HG03159 (cell line): ENCODE data around the gene KRTAP5-1.
A peak's percentile ranks its signal among the peaks of the same experiment; 100 is the strongest.
"Not testable (repeated sequence)": the region's sequence is repeated elsewhere in the genome, so short reads cannot be mapped to it uniquely, and the experiment has no call there.

Source experiments
- ATAC-seq: cut with Tn5 transposase; IDR thresholded peaks from one replicate; pipeline ENCODE4 v1.9.1; 2021; ENCODE audit warnings: mild to moderate bottlenecking, moderate library complexity; ENCODE audit not compliant: unreplicated experiment

KRTAP5-1 gene, protein sequence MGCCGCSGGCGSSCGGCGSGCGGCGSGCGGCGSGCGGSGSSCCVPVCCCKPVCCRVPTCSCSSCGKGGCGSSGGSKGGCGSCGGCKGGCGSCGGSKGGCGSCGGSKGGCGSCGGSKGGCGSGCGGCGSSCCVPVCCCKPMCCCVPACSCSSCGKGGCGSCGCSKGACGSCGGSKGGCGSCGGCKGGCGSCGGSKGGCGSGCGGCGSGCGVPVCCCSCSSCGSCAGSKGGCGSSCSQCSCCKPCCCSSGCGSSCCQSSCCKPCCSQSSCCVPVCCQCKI

DNA sequence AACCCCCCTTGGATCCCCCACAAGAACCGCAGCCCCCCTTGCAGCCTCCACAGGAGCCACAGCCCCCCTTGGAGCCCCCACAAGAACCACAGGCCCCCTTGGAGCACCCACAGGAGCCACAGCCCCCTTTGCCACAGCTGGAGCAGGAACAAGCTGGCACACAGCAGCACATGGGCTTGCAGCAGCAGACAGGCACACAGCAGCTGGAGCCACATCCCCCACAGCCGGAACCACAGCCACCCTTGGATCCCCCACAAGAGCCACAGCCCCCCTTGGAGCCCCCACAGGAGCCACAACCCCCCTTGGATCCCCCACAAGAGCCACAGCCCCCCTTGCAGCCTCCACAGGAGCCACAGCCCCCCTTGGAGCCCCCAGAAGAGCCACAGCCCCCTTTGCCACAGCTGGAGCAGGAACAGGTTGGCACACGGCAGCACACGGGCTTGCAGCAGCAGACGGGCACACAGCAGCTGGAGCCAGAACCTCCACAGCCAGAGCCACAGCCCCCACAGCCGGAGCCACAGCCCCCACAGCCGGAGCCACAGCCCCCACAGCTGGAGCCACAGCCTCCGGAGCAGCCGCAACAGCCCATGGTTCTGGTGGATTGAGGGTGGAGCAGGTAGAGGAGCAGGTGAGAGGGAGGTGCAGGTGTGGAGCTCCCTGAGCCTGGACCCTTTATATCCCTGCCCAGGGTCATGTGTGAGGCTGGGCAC is at the start of gene KRTAP5-1:
TSS of gene KRTAP5-1 (minus strand) at position 623 of the 710 bp plus-strand sequence. CDS start at position 589, 34 bp downstream.
- not testable (repeated sequence) for ATAC-seq

DNA sequence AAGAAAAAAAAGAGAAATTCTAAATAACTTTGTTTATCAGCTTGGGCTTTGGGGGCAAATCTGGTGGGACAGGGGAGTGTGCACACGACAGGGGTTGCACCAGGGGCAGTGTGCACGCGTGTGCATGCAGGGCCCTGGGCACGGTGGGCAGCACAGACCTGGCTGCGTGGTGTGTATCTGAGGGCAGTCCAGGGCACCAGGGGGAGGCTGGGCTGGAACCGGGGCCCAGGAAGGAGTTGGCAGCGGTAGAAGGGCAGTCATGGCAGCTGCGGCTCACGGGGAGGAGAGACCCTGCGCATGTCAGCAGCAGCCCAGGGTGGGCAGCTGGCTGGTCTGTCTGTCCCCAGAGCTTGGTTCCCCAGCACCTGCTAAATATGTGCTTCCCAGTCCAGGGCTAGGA is 48.8 kb upstream of the KRTAP5-1 start:
- no peak for ATAC-seq

DNA sequence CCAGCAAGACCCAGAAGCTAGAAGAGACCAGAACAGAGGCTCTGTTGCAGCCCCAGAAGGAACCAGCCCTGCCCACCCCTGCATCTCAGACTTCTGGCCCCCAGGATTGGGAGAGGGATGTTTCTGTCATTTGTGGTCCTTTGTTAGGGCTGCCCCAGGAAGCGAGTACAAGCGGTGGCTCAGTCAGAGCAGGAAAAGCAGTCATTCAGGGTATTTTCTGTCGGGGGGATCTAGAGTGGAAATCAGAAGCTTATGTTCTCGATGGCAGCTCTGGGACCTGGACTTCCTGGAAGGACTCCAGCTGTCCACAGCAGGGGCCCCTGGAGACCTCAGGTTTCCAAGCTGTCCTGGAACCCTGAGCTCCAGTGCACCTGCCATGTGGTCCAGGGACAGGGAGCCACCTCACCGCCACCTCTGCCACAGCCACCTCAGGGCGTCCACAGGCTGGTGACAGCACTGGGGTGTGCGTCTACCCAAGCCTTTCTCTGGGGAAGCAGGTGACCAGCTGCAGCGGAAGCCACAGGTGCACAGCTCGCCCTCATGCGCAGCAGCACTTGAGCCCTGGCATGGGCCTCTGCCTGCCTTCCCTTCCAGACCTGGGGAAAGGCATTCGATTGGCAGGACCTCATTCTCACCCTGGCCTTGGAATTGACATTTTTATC is 47.1 kb upstream of the KRTAP5-1 start:
- ATAC-seq, result no peak

DNA sequence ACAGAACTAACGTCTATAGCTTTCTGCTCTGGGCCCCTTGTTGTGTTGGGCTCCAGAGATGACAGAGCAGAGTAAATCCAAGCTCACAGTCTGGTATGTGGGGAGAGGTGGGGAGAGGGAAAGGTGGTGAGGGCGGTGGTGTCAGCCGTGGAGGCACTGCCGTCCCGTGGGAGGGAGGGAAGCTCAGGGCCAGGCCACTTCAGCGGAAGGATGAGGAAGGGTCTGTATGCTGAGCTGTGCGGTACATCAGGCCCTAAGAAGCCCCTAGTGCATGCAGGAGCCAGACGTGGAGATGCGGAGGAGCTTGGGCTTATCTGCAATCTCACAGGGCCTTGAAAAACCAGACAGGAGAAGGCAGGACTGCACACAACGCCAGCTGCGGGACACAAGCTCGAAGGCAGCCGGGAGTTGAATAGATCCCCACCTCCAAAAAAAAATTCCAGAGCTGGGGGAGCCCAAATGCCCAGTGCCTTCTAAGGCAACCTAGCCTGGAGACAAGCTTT is 46.0 kb upstream of the KRTAP5-1 start:
- ATAC-seq, result no peak

DNA sequence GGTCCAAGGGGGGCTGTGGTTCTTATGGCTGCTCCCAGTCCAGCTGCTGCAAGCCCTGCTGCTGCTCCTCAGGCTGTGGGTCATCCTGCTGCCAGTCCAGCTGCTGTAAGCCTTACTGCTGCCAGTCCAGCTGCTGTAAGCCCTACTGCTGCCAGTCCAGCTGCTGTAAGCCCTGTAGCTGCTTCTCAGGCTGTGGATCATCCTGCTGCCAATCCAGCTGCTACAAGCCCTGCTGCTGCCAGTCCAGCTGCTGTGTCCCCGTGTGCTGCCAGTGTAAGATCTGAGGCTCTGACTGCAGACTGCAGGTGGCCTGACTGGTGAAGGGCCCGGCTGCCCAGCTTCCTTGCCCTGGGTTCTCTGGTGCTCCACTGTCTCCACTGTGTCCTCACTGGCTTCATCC is 45.2 kb upstream of the KRTAP5-1 start:
- ATAC-seq, result no peak

DNA sequence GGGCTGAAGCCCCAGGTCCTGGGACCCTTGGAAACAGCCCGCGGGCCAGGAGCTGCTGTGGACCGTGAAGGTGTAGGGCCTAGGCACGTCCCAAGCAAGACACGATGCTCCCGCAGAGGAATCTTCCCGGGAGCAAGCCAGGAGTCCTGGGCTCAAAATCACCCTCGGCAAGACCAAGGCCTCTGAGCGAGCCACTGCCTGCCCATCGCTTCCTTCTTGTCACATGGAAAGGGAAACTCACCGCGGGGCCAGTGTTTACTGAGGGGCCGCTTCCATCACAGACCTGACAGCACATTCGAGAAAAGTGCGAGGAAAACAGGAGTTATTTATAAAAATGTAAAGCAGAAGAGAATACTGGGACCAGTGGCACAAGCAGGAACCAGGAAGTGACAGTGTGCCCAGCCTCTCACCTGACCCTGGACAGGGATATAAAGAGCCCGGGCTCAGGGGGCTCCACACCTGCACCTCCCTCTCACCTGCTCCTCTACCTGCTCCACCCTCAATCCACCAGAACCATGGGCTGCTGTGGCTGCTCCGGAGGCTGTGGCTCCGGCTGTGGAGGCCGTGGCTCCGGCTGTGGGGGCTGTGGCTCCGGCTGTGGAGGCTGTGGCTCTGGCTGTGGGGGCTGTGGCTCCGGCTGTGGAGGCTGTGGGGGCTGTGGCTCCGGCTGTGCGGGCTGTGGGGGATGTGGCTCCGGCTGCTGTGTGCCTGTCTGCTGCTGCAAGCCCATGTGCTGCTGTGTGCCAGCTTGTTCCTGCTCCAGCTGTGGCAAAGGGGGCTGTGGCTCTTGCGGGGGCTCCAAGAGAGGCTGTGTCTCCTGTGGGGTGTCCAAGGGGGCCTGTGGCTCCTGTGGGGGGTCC is 44.5 kb upstream of the KRTAP5-1 start, which contains the start of gene KRTAP5-5:
TSS of gene KRTAP5-5 (plus strand) at position 450 of the 860 bp plus-strand sequence. CDS start at position 516, 66 bp downstream.
- ATAC-seq, result no peak

DNA sequence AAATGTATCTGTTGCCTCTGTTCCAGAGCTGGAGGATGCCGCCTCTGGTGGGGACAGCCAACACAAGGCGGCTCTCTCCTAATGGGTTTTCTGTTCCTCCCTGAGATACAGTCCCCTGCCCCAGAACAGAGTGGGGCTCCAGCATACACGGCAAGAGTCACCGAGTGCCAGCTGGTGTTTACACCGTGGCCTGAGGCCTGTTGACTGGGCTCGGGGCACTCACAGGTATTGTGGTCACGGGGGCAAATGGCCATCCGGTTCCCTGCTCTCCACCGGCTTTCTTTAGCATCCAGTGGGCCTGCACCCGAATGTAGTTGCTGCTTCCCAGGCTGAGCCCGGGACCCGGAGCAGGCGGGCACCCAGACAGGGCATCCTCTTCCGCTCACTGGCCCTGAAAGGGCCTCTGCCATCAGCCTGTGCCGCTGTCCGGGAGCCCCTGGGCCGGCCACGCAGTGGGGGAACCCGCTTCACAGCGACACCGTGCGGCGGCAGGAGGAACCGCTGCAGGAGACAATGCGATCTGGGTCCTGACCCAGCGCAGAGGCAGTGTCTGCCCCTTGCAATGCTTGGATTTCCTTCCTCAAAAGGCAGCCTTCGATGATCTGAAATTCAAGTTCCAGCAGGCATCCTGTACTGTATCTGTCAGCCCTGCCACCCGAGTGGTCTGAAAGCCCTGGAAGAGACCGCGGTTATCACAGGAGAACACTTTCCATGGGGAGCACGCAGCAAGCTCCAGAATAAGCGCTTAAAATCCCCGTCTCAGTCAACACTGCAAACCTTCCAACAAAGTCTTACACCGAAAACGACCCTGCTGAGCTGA is 43.6 kb upstream of the KRTAP5-1 start:
- no peak for ATAC-seq

DNA sequence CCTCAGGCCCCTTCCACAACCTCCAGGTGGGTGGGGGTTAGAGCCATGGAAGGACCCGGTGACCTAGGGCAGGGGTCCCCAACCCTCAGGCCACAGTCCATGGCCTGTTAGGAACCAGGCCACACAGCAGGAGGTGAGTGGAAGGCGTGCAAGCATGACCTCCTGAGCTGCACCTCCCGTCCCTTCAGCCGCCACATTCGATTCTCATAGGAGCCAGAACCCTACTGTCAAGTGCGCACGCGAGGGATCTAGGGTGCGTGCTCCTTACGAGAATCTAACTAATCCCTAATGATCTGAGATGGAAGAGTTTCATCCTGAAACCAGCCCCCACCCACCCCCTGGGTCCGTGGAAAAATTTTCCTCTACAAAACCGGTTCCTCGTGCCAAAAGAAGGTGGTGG is 40.5 kb upstream of the KRTAP5-1 start:
- no peak for ATAC-seq

DNA sequence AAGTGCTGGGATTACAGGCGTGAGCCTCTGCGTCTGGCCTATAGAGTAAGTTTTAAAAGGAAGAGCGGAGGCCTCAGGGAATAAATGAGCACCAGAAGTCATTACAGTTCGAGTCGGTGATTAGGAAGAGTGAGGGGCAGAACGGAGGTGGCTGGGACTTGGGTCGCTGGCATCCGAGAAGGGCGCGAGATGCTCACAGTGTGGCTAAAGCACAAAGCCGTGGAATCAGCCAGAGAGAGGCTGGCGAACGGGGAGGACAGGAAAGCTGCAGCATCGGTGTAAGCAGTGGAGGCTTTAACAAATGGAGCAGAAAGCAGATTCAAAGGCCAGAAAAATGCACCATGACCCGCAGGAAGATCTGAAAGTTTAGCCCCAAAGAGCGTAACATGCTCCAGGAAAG is 39.5 kb upstream of the KRTAP5-1 start:
- no peak for ATAC-seq

DNA sequence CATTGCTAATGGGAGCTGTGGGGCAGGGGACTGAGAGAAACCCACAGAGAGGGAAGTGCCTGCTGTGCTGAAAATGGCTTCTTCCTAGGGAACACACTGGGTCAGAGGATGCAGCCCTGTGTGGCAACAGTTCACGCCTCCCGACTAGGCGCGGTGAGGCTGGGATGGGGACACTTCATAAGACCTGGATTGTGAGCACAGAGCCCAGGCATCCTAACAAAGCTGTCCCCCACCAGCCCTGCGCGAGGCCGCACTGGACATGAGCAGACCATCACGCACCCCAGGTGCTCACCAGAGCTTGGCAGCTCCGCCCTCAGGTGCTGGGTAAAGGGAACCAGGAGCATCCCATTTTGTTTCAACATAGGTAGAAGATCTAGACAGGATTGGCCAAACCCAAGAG is 38.6 kb upstream of the KRTAP5-1 start:
- no peak for ATAC-seq

DNA sequence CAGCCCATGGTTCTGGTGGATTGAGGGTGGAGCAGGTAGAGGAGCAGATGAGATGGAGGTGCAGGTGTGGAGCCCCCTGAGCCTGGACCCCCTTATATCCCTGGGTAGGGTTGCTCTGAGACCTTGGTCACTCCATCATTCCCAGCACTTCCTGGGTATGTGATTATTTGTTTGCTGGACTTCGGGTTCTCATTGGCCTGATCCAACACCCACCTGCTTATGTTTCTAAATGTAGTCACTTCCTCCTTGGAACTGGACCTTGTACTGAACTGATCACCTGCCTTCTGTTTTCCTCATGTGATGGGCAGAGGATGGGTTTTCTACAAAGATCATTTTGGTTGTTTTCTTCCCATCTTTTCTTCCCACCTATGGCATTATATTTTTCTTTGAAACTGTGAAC is 37.0 kb upstream of the KRTAP5-1 start, which contains the start of gene KRTAP5-4:
TSS of gene KRTAP5-4 (minus strand) at position 53 of the 400 bp plus-strand sequence. CDS start at position 8, 45 bp downstream.
- no peak for ATAC-seq

DNA sequence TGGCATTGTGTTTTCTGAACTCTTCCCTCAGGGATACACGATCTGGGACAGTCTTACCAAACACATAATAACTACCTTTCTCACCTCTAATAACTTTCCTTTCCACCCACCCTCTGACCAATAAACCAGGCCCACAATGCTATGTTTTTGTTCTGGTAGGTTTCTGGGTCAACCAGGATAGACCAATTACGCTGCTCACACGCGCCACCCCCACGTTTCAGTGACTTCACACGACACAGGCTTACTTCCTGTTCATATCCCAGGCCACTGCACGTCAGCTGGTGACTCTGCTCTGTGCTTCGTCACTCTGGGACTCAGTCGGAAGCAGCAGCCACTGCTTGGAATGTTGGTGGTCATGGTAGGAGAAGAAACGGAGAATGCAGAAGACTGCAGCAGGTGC is 34.4 kb upstream of the KRTAP5-1 start:
- ATAC-seq, result no peak

DNA sequence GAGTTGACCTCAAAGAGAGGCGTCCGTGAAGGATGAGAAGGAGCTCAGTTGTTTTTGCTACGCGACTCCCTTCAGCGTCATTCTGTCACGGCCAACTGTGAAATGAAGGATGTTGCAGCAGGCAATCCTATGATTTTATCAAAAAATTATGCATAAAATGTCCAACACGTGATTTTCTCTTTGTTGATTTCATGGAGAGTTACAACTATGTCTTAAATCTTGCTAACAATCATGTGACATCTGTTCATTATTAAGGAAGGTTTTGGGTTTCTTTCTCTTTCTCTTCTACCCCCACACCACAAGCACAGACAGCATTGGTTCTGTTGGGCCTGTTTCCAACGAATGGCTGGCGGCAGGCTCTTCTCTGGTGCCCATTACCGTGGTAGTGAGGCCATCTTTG is 33.1 kb upstream of the KRTAP5-1 start:
- no peak for ATAC-seq

DNA sequence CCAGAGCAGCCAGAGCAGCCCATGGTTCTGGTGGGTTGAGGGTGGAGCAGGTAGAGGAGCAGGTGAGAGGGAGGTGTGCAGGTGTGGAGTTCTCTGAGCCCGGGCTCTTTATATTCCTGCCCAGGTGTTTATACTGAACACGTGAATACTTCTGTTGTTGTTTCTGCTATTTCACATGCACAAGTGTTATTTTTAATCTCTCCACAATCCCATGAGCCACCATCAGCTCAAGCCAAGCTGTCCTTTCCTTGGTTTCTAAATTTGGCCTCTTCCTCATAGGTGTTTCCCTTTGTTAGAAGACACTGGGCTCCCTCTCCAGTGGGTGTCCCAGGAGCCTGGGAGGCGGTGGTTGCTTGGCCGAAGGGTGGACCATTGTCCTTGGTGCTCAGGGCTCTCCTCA is 23.3 kb upstream of the KRTAP5-1 start, which contains the start of gene KRTAP5-3:
TSS of gene KRTAP5-3 (minus strand) at position 101 of the 400 bp plus-strand sequence. CDS start at position 23, 78 bp downstream.
- no peak for ATAC-seq

DNA sequence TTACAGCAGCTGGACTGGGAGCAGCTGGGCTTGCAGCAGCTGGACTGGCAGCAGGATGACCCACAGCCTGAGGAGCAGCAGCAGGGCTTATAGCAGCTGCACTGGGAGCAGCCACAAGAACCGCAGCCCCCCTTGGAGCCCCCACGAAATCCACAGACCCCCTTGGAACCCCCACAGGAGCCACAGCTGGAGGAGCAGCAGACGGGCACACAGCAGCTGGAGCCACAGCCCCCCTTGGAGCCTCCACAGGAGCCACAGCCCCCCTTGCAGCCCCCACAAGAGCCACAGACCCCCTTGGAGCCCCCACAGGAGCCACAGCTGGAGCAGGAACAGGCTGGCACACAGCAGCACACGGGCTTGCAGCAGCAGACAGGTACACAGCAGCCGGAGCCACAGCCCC is 22.8 kb upstream of the KRTAP5-1 start:
- not testable (repeated sequence) for ATAC-seq

DNA sequence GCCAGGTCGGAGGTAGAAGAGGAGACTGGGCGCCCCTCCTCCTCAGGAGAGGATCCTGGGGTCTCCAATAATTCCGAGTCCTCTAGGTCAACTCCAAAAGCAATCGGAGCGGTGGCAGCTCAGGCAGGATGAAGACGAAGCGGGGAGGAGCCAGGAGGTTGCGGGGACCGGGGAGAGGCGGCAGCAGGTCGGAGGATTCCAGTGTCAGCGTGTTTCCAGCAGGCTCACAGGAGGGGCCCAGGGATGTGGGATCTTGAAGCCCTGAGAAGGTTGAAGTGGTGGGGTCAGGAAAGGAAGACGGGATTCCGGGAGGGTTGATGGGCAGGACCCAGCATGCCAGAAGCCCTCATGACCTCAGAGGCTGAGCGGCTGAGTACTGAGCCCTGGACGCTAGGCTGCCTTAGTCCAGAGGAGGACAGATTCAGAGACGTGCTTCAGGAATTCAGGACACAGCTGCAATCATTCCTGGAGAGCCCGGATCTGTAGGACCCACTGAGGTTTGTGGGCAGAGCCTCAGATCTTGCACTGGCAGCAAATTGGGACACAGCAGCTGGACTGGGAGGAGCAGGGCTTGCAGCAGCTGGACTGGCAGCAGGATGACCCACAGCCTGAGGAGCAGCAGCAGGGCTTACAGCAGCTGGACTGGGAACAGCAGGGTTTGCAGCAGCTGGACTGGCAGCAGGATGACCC is 22.2 kb upstream of the KRTAP5-1 start:
- ATAC-seq, result not testable (repeated sequence)

DNA sequence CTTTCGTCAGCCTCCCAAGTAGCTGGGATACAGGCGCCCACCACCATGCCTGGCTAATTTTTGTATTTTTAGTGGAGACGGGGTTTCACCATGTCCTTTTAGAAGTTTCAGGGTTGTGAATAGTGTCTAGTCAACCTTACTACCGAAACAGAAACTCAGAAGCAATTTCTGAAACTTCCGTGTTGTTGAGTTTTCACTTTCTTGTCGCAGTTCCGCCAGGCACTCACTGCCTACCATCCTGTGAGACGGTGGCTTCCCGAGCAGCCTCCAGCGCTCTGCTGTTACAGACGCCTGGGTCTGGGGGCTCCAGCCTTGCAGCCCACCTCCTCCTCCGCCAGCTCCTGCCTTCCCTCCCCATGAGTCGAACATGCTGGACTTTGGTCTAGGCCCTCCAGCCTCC is 20.8 kb upstream of the KRTAP5-1 start:
- peak; percentile 70 for ATAC-seq

DNA sequence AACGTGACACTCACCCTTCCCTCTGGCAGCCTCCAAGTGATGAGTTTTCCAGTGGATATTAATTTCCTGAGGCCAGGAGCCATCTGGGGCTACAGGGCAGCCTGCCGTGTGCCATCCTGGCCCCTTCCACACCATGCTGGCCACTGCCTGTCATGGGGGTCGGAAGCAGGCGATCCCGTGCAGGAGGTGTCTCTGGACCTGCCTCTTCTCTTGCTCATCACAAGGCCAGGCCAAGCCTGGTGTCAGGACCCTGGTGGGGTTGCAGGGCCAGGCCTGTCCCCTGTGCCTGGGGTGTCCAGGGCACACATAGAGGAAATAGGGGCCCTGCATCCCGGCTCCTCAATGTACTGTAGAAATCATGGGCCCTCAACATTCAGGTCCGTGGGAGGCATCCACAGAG is 19.6 kb upstream of the KRTAP5-1 start:
- ATAC-seq, result no peak

DNA sequence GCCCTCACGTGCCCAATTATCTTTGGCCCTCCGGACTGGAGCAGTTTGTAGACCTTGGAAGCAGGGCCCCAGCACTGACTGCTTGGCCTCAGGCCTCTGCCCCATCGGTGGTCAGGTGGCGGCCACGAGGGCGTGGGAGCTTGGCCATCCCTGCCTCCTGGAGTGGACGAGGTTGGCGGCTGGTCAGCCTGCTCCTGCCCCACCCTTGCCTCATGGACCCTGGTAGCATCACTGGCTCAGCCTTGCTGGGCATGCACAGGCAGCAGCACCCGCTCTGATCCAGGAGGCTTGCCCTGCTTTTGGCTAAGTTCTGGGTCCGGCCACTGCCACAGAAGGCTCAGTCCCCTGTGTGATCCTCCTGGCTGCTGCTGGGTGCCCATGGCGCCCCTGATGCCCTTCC is 19.1 kb upstream of the KRTAP5-1 start:
- no peak for ATAC-seq
